Measurements from ENCODE around the gene UBE2F. TPM values are rescaled to one million over a fixed set of nuclear protein-coding genes. Genes with fewer than 3 reads are reported as not detected.

UBE2F gene
- polyA plus RNA-seq, 1 of the 3 experiments (the other 2 are of a cell fraction), result 56.9 TPM

DNA sequence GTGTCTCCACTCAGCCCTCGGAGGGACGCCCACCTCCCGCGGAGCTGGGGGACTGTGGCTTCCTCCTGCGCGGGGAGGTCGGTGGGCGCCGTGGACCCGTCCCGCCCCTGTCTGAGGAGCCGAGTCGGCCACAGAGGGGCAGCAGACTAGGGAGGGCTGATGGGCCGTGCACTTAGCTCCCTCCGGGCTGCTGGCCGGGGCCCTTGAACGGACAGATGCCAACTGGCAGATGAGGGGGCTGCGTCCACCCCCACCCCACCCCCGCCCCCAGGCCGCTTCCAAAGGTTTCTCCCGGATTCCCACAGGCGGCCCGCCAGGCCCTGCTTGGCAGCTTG is 10.4 kb upstream of the UBE2F start:
- Histone ChIP-seq H4K20me1 (ENCODE audit: insufficient read depth) (no peaks in the 10 kb centered on the region), H3K9ac (no peak overlapping the region), H3K9me3 (no peaks in the 10 kb centered on the region), H3K4me3 (ENCODE audit: low read depth in 2 of 2, low read length in 1 of 2) (peak overlapping the region in 1 of 2 experiments; percentile 29; a peak in 2 of 4 replicates), H3F3A (replicated peaks; ENCODE audit: insufficient read depth) (no peaks in the 10 kb centered on the region), H3K9me2 (no peaks in the 10 kb centered on the region), H3K79me2 (ENCODE audit: insufficient read depth) (no peaks in the 10 kb centered on the region), H2AFZ (ENCODE audit: low read depth) (no peak overlapping the region), H3K4me1 (ENCODE audit: control insufficient read depth in 1 of 2, insufficient read depth in 2 of 2, low read depth in 1 of 2, low read length in 1 of 2) (peaks cover 0 to 9% of the 10 kb centered on the region in 2 experiments; a peak in 1 of 4 replicates), H3K27ac (ENCODE audit: low read depth in 2 of 2, low read length in 1 of 2) (no peak overlapping the region), H3K4me2 (no peak overlapping the region), H3K27me3 (ENCODE audit: insufficient read depth) (no peaks in the 10 kb centered on the region), H3K36me3 (replicated peaks in 1 of 2; ENCODE audit: control insufficient read depth in 1 of 2, insufficient read depth in 2 of 2, low read length in 1 of 2) (no peaks in the 10 kb centered on the region)
- TF ChIP-seq CHD2 (IDR thresholded peaks at IDR 0.05; ENCODE audit: low read length, partially characterized antibody), result no peak
- TF ChIP-seq MEF2A (IDR thresholded peaks at IDR 0.05; ENCODE audit: borderline replicate concordance, low read depth), result no peak
- no peak for TF ChIP-seq SIN3A (IDR thresholded peaks at IDR 0.05; ENCODE audit: borderline replicate concordance, low read depth, low read length)
- TF ChIP-seq, protein P1, sequence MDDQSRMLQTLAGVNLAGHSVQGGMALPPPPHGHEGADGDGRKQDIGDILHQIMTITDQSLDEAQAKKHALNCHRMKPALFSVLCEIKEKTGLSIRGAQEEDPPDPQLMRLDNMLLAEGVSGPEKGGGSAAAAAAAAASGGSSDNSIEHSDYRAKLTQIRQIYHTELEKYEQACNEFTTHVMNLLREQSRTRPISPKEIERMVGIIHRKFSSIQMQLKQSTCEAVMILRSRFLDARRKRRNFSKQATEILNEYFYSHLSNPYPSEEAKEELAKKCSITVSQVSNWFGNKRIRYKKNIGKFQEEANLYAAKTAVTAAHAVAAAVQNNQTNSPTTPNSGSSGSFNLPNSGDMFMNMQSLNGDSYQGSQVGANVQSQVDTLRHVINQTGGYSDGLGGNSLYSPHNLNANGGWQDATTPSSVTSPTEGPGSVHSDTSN (IDR thresholded peaks at IDR 0.05), result no peak
- TF ChIP-seq ELF1 (IDR thresholded peaks at IDR 0.05), result no peak
- no peak for TF ChIP-seq EZH2phosphoT487 (IDR thresholded peaks at IDR 0.05; ENCODE audit: borderline replicate concordance, low read depth)
- TF ChIP-seq, protein P2, sequence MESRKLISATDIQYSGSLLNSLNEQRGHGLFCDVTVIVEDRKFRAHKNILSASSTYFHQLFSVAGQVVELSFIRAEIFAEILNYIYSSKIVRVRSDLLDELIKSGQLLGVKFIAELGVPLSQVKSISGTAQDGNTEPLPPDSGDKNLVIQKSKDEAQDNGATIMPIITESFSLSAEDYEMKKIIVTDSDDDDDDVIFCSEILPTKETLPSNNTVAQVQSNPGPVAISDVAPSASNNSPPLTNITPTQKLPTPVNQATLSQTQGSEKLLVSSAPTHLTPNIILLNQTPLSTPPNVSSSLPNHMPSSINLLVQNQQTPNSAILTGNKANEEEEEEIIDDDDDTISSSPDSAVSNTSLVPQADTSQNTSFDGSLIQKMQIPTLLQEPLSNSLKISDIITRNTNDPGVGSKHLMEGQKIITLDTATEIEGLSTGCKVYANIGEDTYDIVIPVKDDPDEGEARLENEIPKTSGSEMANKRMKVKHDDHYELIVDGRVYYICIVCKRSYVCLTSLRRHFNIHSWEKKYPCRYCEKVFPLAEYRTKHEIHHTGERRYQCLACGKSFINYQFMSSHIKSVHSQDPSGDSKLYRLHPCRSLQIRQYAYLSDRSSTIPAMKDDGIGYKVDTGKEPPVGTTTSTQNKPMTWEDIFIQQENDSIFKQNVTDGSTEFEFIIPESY (IDR thresholded peaks at IDR 0.05; ENCODE audit: borderline replicate concordance, low read depth), result no peak
- no peak for TF ChIP-seq JUND (IDR thresholded peaks at IDR 0.05)
- TF ChIP-seq NRF1 (IDR thresholded peaks at IDR 0.05; ENCODE audit: low read depth, low read length), result no peak
- no peak for TF ChIP-seq RAD21 (IDR thresholded peaks at IDR 0.05; ENCODE audit: low read length)
- TF ChIP-seq GABPA (IDR thresholded peaks at IDR 0.05; ENCODE audit: low read depth), result no peak
- no peak for TF ChIP-seq MXI1 (IDR thresholded peaks at IDR 0.05; ENCODE audit: low read depth, low read length)
- ChIA-PET POLR2A (no interaction called here), CTCF (interaction anchor here (1.0 to 1.9 kb wide), 3 partner anchors 9 to 33 kb away, joined by 3 to 7 read pairs (median 4); no protein-coding TSS in a partner anchor)
- WGBS (ENCODE audit: low lambda C conversion rate), result 57% methylated on average over 4 of the region's 23 CpGs
- DNase-seq, result peak; percentile 80

DNA sequence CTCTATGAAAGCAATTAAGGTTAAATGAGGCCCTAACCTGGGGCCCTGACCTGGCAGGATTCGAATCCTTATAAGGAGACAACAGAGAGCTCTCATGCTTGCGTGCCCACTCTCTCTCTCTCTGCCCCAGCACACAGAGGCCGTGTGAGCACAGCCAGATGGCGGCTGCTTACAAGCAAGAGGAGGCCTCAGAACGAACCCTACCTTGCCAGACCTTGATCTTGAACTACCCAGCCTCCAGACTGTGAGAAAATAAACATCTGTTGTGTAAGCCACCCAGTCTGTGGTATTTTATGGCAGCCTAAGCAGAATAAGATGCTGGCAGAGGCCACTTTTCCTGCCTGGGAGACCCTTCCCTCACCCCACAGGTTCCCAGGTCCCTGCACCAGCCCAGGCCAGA is 5.2 kb upstream of the UBE2F start:
- Histone ChIP-seq H3K4me3 (ENCODE audit: low read depth in 2 of 2, low read length in 1 of 2) (no peak overlapping the region), H3K4me1 (ENCODE audit: control insufficient read depth in 1 of 2, insufficient read depth in 2 of 2, low read depth in 1 of 2, low read length in 1 of 2) (peaks cover 0 to 10% of the 10 kb centered on the region in 2 experiments; a peak in 1 of 4 replicates), H3K79me2 (ENCODE audit: insufficient read depth) (no peaks in the 10 kb centered on the region), H4K20me1 (ENCODE audit: insufficient read depth) (no peaks in the 10 kb centered on the region), H2AFZ (ENCODE audit: low read depth) (no peak overlapping the region), H3F3A (replicated peaks; ENCODE audit: insufficient read depth) (no peaks in the 10 kb centered on the region), H3K36me3 (replicated peaks in 1 of 2; ENCODE audit: control insufficient read depth in 1 of 2, insufficient read depth in 2 of 2, low read length in 1 of 2) (no peaks in the 10 kb centered on the region), H3K27me3 (ENCODE audit: insufficient read depth) (no peaks in the 10 kb centered on the region), H3K27ac (ENCODE audit: low read depth in 2 of 2, low read length in 1 of 2) (no peak overlapping the region), H3K9me2 (no peaks in the 10 kb centered on the region), H3K9ac (no peak overlapping the region), H3K4me2 (no peak overlapping the region), H3K9me3 (no peaks in the 10 kb centered on the region)
- CTCF ChIA-PET, result interaction anchor here (1.4 to 2.4 kb wide), 2 partner anchors 38 to 103 kb away, joined by 4 to 7 read pairs; no protein-coding TSS in a partner anchor
- DNase-seq, result no peak
- WGBS (ENCODE audit: low lambda C conversion rate), result 20% methylated on average over 5 of the region's 5 CpGs
- POLR2A ChIA-PET, result no interaction called here
- TF ChIP-seq, protein P3, sequence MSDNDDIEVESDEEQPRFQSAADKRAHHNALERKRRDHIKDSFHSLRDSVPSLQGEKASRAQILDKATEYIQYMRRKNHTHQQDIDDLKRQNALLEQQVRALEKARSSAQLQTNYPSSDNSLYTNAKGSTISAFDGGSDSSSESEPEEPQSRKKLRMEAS (IDR thresholded peaks at IDR 0.05; ENCODE audit: low read depth), result no peak
- TF ChIP-seq GATA2 (CRISPR knock-in tag; IDR thresholded peaks at IDR 0.05) (no peak), TCF12 (IDR thresholded peaks at IDR 0.05) (no peak), TAF1 (IDR thresholded peaks at IDR 0.05; ENCODE audit: borderline replicate concordance, low read depth, low read length) (no peak), MEF2A (IDR thresholded peaks at IDR 0.05; ENCODE audit: borderline replicate concordance, low read depth) (no peak), SIN3A (IDR thresholded peaks at IDR 0.05; ENCODE audit: borderline replicate concordance, low read depth, low read length) (no peak), FOXJ3 (CRISPR knock-in tag; IDR thresholded peaks at IDR 0.05) (no peak), EZH2phosphoT487 (IDR thresholded peaks at IDR 0.05; ENCODE audit: borderline replicate concordance, low read depth) (no peak), NRF1 (IDR thresholded peaks at IDR 0.05; ENCODE audit: low read depth, low read length) (no peak), TEAD4 (IDR thresholded peaks at IDR 0.05; ENCODE audit: borderline replicate concordance, insufficient read depth) (no peak), YY1 (IDR thresholded peaks at IDR 0.05; ENCODE audit: low read depth) (no peak), JUND (IDR thresholded peaks at IDR 0.05) (no peak)
- TF ChIP-seq, protein P4, sequence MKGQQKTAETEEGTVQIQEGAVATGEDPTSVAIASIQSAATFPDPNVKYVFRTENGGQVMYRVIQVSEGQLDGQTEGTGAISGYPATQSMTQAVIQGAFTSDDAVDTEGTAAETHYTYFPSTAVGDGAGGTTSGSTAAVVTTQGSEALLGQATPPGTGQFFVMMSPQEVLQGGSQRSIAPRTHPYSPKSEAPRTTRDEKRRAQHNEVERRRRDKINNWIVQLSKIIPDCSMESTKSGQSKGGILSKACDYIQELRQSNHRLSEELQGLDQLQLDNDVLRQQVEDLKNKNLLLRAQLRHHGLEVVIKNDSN (IDR thresholded peaks at IDR 0.05; ENCODE audit: borderline replicate concordance, low read depth), result no peak
